Keratinocyte (primary cell): Measurements from ENCODE around the gene AK1. TPM values are rescaled to one million over a fixed set of nuclear protein-coding genes. Genes with fewer than 3 reads are reported as not detected.

Experiments used
- DNase-seq: peaks from one replicate; pipeline ENCODE4 v3.0.0-alpha.2; 2011; ENCODE audit warnings: low read depth, missing footprints, low spot score
- FAIRE-seq: peaks from 2 replicates; lab custom pipeline; 2011; peaks lifted over from hg19 to GRCh38; lab: Jason Lieb, UNC
- H2AFZ ChIP-seq: 2 replicates; pipeline ENCODE4 v1.6.0; 2012; ENCODE audit warnings: low read length, control low read depth, inconsistent platforms; ENCODE audit not compliant: control insufficient read depth
- H3K27ac ChIP-seq: 2 replicates; pipeline ENCODE4 v1.5.1; 2011; ENCODE audit warnings: low read length; ENCODE audit not compliant: control insufficient read depth, insufficient read depth
- H3K27me3 ChIP-seq: 3 replicates; pipeline ENCODE4 v1.6.0; 2011; ENCODE audit warnings: low read length; ENCODE audit not compliant: control insufficient read depth, insufficient read depth; ENCODE audit errors: extremely low read depth
- H3K36me3 ChIP-seq, 2 experiments: 2 replicates in 1 of 2; 3 replicates in 1 of 2; pipeline ENCODE4 v1.5.1; 2011; ENCODE audit warnings: low read length in 2 of 2, mild to moderate bottlenecking in 1 of 2; ENCODE audit not compliant: control insufficient read depth in 2 of 2, insufficient read depth in 2 of 2; ENCODE audit errors: extremely low read depth in 1 of 2
- H3K4me1 ChIP-seq: 3 replicates; pipeline ENCODE4 v1.5.1; 2011; ENCODE audit warnings: low read length; ENCODE audit not compliant: control insufficient read depth, insufficient read depth; ENCODE audit errors: extremely low read depth
- H3K4me2 ChIP-seq: 3 replicates; pipeline ENCODE4 v1.6.0; 2011; ENCODE audit warnings: low read depth, low read length; ENCODE audit not compliant: control insufficient read depth, insufficient read depth; ENCODE audit errors: extremely low read depth
- H3K4me3 ChIP-seq, 3 experiments: fragments of 200-600 bp in 1 of 3; sonication (generic) in 1 of 3; 2 replicates in 2 of 3; 3 replicates in 1 of 3; pipeline ENCODE4 v1.5.1; 2011 to 2016; ENCODE audit warnings: low read length in 3 of 3, mild to moderate bottlenecking in 3 of 3, control low read depth in 2 of 3, inconsistent platforms in 1 of 3, low read depth in 1 of 3, mixed read lengths in 1 of 3, mixed run types in 1 of 3, moderate library complexity in 1 of 3; ENCODE audit not compliant: control insufficient read depth in 2 of 3, insufficient read depth in 2 of 3; ENCODE audit errors: extremely low read depth in 1 of 3
- H3K79me2 ChIP-seq: 2 replicates; pipeline ENCODE4 v1.6.0; 2012; ENCODE audit warnings: low read length; ENCODE audit not compliant: control insufficient read depth, insufficient read depth
- H3K9ac ChIP-seq: 3 replicates; pipeline ENCODE4 v1.6.0; 2011; ENCODE audit warnings: low read length; ENCODE audit not compliant: control insufficient read depth, insufficient read depth; ENCODE audit errors: extremely low read depth
- H3K9me1 ChIP-seq: 3 replicates; pipeline ENCODE4 v1.6.0; 2011; ENCODE audit warnings: low read length; ENCODE audit not compliant: control insufficient read depth, insufficient read depth; ENCODE audit errors: extremely low read depth
- H3K9me3 ChIP-seq: 2 replicates; pipeline ENCODE4 v1.5.1; 2012; ENCODE audit warnings: low read depth, low read length; ENCODE audit not compliant: control insufficient read depth
- H4K20me1 ChIP-seq: 3 replicates; pipeline ENCODE4 v1.6.0; 2011; ENCODE audit warnings: low read length; ENCODE audit not compliant: control insufficient read depth, insufficient read depth; ENCODE audit errors: extremely low read depth
- EZH2 ChIP-seq: IDR thresholded peaks from one replicate; pipeline ENCODE4 v1.6.1; 2012; ENCODE audit warnings: inconsistent platforms, mild to moderate bottlenecking, low read length, moderate library complexity
- dilution Hi-C: fragments of 300-500 bp; cut with MboI; formaldehyde crosslinking; loops from one replicate; pipeline ENCODE4 v1.7.0; 2020; ENCODE audit warnings: low sequenced_read_pairs; ENCODE audit not compliant: extremely low pct_ligation_motif_present
- polyA plus RNA-seq, 5 experiments: library from polyadenylated mRNA; depleted of rRNA in 3 of 5; stranded (reverse) in 3 of 5; stranded (forward) in 1 of 5; unstranded in 1 of 5; fragments of >200 nt; gene quantifications; 1 replicate in 1 of 5; 2 replicates in 3 of 5; 3 replicates in 1 of 5; pipeline versions ENCODE4 v1.2.1 to v1.2.3, GENCODE V29; 2011 to 2012; ENCODE audit warnings: missing spikeins in 2 of 5, low read depth in 1 of 5, low replicate concordance in 1 of 5
- TF ChIP-seq, protein P1 (sequence below), 3 experiments: IDR thresholded peaks in 1 of 3; conservative IDR thresholded peaks in 1 of 3; optimal IDR thresholded peaks in 1 of 3; 2 replicates in 2 of 3; 3 replicates in 1 of 3; pipeline versions ENCODE3 to v1.5.1; 2011; ENCODE audit warnings: low read length in 3 of 3, mild to moderate bottlenecking in 3 of 3, moderate library complexity in 2 of 3, control low read depth in 1 of 3, inconsistent platforms in 1 of 3; ENCODE audit not compliant: insufficient read depth in 2 of 3; ENCODE audit errors: extremely low read depth in 1 of 3

Gene AK1
- polyA plus RNA-seq, 1 donor (not counting 4 experiments of a cell fraction or from before 2014, with no cell fraction given) = 40.2 TPM

DNA sequence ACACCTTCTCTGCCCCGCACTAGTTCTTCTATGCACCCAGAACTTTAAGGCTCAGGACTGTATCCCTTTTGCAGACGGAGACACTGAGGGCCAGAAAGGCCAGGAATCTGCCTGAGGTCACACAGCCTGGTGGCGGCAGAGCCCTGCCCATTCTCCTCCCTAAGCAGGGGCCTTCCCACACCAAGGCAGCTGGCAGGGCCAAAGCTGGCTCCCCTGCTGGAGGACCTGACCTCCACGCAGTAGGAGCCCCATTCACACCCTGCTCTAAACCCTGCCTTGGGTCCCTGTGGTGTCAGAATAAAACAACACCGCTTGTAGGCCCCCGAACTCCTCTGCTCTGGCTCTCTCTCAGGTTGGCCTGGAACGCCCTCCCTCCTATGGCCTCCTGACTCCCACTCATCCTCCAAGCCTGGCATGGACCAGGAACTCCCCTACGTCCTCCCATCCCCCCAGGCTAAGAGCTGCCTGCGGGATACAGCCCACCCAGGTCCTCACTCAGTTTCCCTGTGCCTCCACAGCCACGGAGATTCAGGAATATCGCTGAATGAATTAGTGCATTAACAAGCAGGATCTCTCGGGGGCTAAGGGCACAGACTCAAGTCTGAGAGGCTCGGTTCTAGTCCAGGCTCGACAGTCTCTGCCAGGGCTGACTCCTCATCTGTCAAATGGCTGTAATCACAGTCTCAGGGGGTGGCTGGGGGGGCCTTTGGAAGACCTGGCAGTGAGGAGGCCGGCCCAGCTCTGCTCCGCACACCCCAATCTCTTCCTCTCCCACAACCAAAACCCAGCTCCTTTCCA is 19.1 kb upstream of the AK1 start:
- Histone ChIP-seq H3K79me2 (peaks cover 2% of the 10 kb centered on the region), H3K4me1 (peaks cover 8% of the 10 kb centered on the region), H3K36me3 (peaks cover 25 to 26% of the 10 kb centered on the region in 2 experiments), H3K4me2 (no peak overlapping the region), H4K20me1 (no peaks in the 10 kb centered on the region), H3K27ac (no peak overlapping the region), H3K4me3 (no peak overlapping the region), H3K9me3 (peaks cover 13% of the 10 kb centered on the region), H3K9me1 (no peaks in the 10 kb centered on the region), H3K27me3 (no peaks in the 10 kb centered on the region), H2AFZ (no peak overlapping the region), H3K9ac (no peak overlapping the region)
- no peak for TF ChIP-seq EZH2
- TF ChIP-seq, protein P1, sequence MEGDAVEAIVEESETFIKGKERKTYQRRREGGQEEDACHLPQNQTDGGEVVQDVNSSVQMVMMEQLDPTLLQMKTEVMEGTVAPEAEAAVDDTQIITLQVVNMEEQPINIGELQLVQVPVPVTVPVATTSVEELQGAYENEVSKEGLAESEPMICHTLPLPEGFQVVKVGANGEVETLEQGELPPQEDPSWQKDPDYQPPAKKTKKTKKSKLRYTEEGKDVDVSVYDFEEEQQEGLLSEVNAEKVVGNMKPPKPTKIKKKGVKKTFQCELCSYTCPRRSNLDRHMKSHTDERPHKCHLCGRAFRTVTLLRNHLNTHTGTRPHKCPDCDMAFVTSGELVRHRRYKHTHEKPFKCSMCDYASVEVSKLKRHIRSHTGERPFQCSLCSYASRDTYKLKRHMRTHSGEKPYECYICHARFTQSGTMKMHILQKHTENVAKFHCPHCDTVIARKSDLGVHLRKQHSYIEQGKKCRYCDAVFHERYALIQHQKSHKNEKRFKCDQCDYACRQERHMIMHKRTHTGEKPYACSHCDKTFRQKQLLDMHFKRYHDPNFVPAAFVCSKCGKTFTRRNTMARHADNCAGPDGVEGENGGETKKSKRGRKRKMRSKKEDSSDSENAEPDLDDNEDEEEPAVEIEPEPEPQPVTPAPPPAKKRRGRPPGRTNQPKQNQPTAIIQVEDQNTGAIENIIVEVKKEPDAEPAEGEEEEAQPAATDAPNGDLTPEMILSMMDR (optimal IDR thresholded peaks at IDR 0.05 in 1 of 3, IDR thresholded peaks at IDR 0.05 in 1 of 3, conservative IDR thresholded peaks at IDR 0.05 in 1 of 3; ENCODE audit: extremely low read depth in 1 of 3, insufficient read depth in 2 of 3, low read length in 3 of 3) = no peak
- dilution Hi-C loops = no loop called here
- DNase-seq = no peak
- no peak for FAIRE-seq

DNA sequence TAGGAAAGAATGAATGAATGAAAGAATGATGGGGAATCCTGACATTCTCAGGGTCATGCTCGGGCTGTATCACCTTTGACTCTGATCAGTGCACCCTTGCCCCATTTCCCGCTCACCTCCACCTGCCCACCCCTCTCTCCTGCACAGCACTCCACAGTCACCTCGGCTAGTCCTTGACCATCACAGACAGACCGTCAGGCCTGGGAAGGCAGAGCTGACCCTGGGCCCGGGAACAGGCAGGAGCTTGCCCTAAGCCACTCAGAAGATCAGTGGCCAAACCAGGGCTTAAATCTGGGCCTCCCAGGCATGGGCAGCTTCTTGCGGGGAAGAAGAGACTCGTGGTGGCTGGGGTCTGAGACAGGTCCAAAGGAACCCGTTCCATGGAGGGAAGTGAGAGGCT is 18.3 kb upstream of the AK1 start:
- FAIRE-seq = no peak

More for the DNA sequence above, 18.3 kb upstream of the AK1 start:
- H3K9ac ChIP-seq = no peak overlapping the region
- H3K27me3 ChIP-seq = no peaks in the 10 kb centered on the region
- no peak overlapping the region for H3K27ac ChIP-seq
- no peaks in the 10 kb centered on the region for H4K20me1 ChIP-seq
- DNase-seq = no peak
- H3K4me3 ChIP-seq = no peak overlapping the region
- no peak overlapping the region for H2AFZ ChIP-seq
- no peaks in the 10 kb centered on the region for H3K9me1 ChIP-seq
- peaks cover 2% of the 10 kb centered on the region for H3K79me2 ChIP-seq
- TF ChIP-seq, protein P1 (optimal IDR thresholded peaks at IDR 0.05 in 1 of 3, IDR thresholded peaks at IDR 0.05 in 1 of 3, conservative IDR thresholded peaks at IDR 0.05 in 1 of 3; ENCODE audit: extremely low read depth in 1 of 3, insufficient read depth in 2 of 3, low read length in 3 of 3) = no peak
- no peak for TF ChIP-seq EZH2
- H3K9me3 ChIP-seq = peaks cover 13% of the 10 kb centered on the region
- H3K4me2 ChIP-seq = no peak overlapping the region
- dilution Hi-C loops = no loop called here
- H3K36me3 ChIP-seq = peaks cover 25 to 26% of the 10 kb centered on the region in 2 experiments
- peaks cover 8% of the 10 kb centered on the region for H3K4me1 ChIP-seq
